Neural cell (in vitro differentiated cells): ENCODE results near the gene LZTR1.
"Not testable (repeated sequence)": the region's sequence is repeated elsewhere in the genome, so short reads cannot be mapped to it uniquely, and the experiment has no call there.

Experiments
- EP300 ChIP-seq: fragments of 450-650 bp; conservative IDR thresholded peaks from 2 replicates; pipeline ENCODE4 v1.6.1; 2014; ENCODE audit warnings: antibody characterized with exemption, mild to moderate bottlenecking, moderate library complexity; ENCODE audit not compliant: poor library complexity, severe bottlenecking
- EZH2 ChIP-seq: fragments of 200-600, 300-800 bp; shearing (Covaris generic), sonication (generic); IDR thresholded peaks from 2 replicates; pipeline ENCODE4 v1.6.1; 2014; ENCODE audit warnings: antibody characterized with exemption, low read length, borderline replicate concordance, mild to moderate bottlenecking; ENCODE audit not compliant: insufficient read depth, poor library complexity, severe bottlenecking
- POLR2AphosphoS5 ChIP-seq: IDR thresholded peaks from 2 replicates; pipeline ENCODE4 v1.6.1; 2012
- RAD21 ChIP-seq: fragments of 450-650 bp; conservative IDR thresholded peaks from 2 replicates; pipeline ENCODE4 v1.6.1; 2014; ENCODE audit warnings: antibody characterized with exemption, mild to moderate bottlenecking, moderate library complexity
- SMC3 ChIP-seq: fragments of 450-650 bp; conservative IDR thresholded peaks from 2 replicates; pipeline ENCODE4 v1.6.1; 2014; ENCODE audit warnings: antibody characterized with exemption, mild to moderate bottlenecking, moderate library complexity; ENCODE audit not compliant: poor library complexity
- TAF1 ChIP-seq: IDR thresholded peaks from 2 replicates; pipeline ENCODE4 v1.6.1; 2012; ENCODE audit warnings: low read depth
- TF ChIP-seq, protein P1 (sequence below): fragments of 450-650 bp; IDR thresholded peaks from 2 replicates; pipeline ENCODE4 v1.5.1; 2014; ENCODE audit warnings: antibody characterized with exemption, mild to moderate bottlenecking, moderate library complexity; ENCODE audit not compliant: poor library complexity, severe bottlenecking
- TF ChIP-seq, protein P2 (sequence below): IDR thresholded peaks from 2 replicates; pipeline ENCODE4 v1.6.1; 2012; ENCODE audit warnings: borderline replicate concordance

DNA sequence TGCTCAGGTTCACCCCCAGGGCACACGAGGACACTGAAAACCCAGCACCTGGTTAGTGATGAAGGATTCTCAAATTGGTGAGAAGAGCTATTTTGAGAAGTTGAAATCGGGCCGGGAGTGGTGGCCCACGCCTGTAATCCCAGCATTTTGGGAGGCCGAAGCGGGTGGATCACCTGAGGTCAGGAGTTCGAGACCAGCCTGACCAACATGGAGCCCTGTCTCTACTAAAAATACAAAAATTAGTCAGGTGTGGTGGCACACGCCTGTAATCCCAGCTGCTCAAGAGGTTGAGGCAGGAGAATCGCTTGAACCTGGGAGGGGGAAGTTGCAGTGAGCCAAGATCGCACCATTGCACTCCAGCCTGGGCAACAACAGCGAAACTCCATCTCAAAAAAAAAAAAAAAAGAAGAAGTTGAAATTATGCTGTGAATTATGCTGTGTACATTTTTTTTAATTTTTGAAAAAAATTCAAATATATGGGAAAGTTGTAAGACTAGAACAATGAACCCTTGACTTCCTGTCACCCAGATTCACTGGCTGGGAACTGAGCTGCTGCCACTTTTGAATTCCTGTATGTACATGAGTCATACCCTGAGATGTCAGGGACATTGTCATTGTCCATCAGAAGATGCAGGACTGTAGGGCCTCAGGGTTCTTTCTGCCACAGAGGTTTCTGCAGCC is 9.9 kb upstream of the LZTR1 start:
- TF ChIP-seq, protein P1, sequence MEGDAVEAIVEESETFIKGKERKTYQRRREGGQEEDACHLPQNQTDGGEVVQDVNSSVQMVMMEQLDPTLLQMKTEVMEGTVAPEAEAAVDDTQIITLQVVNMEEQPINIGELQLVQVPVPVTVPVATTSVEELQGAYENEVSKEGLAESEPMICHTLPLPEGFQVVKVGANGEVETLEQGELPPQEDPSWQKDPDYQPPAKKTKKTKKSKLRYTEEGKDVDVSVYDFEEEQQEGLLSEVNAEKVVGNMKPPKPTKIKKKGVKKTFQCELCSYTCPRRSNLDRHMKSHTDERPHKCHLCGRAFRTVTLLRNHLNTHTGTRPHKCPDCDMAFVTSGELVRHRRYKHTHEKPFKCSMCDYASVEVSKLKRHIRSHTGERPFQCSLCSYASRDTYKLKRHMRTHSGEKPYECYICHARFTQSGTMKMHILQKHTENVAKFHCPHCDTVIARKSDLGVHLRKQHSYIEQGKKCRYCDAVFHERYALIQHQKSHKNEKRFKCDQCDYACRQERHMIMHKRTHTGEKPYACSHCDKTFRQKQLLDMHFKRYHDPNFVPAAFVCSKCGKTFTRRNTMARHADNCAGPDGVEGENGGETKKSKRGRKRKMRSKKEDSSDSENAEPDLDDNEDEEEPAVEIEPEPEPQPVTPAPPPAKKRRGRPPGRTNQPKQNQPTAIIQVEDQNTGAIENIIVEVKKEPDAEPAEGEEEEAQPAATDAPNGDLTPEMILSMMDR: not testable (repeated sequence)
- TF ChIP-seq, protein P2, sequence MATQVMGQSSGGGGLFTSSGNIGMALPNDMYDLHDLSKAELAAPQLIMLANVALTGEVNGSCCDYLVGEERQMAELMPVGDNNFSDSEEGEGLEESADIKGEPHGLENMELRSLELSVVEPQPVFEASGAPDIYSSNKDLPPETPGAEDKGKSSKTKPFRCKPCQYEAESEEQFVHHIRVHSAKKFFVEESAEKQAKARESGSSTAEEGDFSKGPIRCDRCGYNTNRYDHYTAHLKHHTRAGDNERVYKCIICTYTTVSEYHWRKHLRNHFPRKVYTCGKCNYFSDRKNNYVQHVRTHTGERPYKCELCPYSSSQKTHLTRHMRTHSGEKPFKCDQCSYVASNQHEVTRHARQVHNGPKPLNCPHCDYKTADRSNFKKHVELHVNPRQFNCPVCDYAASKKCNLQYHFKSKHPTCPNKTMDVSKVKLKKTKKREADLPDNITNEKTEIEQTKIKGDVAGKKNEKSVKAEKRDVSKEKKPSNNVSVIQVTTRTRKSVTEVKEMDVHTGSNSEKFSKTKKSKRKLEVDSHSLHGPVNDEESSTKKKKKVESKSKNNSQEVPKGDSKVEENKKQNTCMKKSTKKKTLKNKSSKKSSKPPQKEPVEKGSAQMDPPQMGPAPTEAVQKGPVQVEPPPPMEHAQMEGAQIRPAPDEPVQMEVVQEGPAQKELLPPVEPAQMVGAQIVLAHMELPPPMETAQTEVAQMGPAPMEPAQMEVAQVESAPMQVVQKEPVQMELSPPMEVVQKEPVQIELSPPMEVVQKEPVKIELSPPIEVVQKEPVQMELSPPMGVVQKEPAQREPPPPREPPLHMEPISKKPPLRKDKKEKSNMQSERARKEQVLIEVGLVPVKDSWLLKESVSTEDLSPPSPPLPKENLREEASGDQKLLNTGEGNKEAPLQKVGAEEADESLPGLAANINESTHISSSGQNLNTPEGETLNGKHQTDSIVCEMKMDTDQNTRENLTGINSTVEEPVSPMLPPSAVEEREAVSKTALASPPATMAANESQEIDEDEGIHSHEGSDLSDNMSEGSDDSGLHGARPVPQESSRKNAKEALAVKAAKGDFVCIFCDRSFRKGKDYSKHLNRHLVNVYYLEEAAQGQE: not testable (repeated sequence)
- TF ChIP-seq RAD21, EZH2, POLR2AphosphoS5, EP300, SMC3, TAF1: not testable (repeated sequence)
